ENCODE results near the gene TMEM255B. TPM values are rescaled to one million over a fixed set of nuclear protein-coding genes. Genes with fewer than 3 reads are reported as not detected.

The TMEM255B gene
- total RNA-seq, 1 experiment from 2014 or later = 4.7 TPM

GRCh38 chr13:113808058-113808834 is 49.2 kb downstream of the TMEM255B start (continued):
- TF ChIP-seq, protein P1, sequence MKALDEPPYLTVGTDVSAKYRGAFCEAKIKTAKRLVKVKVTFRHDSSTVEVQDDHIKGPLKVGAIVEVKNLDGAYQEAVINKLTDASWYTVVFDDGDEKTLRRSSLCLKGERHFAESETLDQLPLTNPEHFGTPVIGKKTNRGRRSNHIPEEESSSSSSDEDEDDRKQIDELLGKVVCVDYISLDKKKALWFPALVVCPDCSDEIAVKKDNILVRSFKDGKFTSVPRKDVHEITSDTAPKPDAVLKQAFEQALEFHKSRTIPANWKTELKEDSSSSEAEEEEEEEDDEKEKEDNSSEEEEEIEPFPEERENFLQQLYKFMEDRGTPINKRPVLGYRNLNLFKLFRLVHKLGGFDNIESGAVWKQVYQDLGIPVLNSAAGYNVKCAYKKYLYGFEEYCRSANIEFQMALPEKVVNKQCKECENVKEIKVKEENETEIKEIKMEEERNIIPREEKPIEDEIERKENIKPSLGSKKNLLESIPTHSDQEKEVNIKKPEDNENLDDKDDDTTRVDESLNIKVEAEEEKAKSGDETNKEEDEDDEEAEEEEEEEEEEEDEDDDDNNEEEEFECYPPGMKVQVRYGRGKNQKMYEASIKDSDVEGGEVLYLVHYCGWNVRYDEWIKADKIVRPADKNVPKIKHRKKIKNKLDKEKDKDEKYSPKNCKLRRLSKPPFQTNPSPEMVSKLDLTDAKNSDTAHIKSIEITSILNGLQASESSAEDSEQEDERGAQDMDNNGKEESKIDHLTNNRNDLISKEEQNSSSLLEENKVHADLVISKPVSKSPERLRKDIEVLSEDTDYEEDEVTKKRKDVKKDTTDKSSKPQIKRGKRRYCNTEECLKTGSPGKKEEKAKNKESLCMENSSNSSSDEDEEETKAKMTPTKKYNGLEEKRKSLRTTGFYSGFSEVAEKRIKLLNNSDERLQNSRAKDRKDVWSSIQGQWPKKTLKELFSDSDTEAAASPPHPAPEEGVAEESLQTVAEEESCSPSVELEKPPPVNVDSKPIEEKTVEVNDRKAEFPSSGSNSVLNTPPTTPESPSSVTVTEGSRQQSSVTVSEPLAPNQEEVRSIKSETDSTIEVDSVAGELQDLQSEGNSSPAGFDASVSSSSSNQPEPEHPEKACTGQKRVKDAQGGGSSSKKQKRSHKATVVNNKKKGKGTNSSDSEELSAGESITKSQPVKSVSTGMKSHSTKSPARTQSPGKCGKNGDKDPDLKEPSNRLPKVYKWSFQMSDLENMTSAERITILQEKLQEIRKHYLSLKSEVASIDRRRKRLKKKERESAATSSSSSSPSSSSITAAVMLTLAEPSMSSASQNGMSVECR (CRISPR knock-in tag; IDR thresholded peaks at IDR 0.05; ENCODE audit: borderline replicate concordance) = no peak
- TF ChIP-seq CBFB (CRISPR knock-in tag; IDR thresholded peaks at IDR 0.05; ENCODE audit: low read depth) (no peak), CREM (CRISPR knock-in tag; IDR thresholded peaks at IDR 0.05) (no peak), NFYB (CRISPR knock-in tag; conservative IDR thresholded peaks at IDR 0.05; ENCODE audit: low read depth) (no peak), ZNF232 (CRISPR knock-in tag; IDR thresholded peaks at IDR 0.05) (no peak)
- TF ChIP-seq, protein P2, sequence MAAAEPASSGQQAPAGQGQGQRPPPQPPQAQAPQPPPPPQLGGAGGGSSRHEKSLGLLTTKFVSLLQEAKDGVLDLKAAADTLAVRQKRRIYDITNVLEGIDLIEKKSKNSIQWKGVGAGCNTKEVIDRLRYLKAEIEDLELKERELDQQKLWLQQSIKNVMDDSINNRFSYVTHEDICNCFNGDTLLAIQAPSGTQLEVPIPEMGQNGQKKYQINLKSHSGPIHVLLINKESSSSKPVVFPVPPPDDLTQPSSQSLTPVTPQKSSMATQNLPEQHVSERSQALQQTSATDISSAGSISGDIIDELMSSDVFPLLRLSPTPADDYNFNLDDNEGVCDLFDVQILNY (CRISPR knock-in tag; IDR thresholded peaks at IDR 0.05) = no peak

DNA sequence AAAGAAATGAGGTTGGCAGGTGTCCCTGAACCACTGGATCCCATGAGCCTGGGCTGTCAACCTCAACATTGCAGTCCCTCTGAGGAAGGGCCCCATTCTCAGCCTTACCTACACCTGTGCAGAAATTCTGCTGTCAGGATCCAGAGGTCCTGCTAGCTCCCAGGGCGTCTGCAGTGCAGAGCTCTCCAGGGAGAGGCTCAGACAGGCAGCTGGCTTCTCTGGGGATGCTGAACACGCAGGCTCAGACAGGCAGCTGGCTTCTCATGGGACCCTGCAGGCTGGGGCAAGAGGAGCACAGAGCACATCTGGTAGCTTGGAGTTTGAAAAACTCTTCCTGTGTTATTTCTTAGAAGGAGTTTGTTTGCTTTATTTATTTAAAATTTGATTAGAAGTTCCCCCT is 50.9 kb downstream of the TMEM255B start:
- Mint-ChIP-seq H3K27ac (no peak overlapping the region), H3K27me3 (ENCODE audit: low read depth) (no peaks in the 10 kb centered on the region; the same call in 1 of the 2 replicates), H3K4me3 (no peak overlapping the region), H3K36me3 (peaks cover 9% of the 10 kb centered on the region), H3K9me3 (peaks cover 15% of the 10 kb centered on the region), H3K4me1 (no peaks in the 10 kb centered on the region)
- ATAC-seq (no peak), DNase-seq (ENCODE audit: low spot score) (no peak)
- ChIA-PET POLR2A (no interaction called here), CTCF (no interaction called here)
- no peak for TF ChIP-seq ZNF281 (CRISPR knock-in tag; IDR thresholded peaks at IDR 0.05)
- TF ChIP-seq CDX4 (CRISPR knock-in tag; IDR thresholded peaks at IDR 0.05; ENCODE audit: borderline replicate concordance) = no peak
- TF ChIP-seq NFATC4 (CRISPR knock-in tag; IDR thresholded peaks at IDR 0.05) = no peak
- TF ChIP-seq, protein P3, sequence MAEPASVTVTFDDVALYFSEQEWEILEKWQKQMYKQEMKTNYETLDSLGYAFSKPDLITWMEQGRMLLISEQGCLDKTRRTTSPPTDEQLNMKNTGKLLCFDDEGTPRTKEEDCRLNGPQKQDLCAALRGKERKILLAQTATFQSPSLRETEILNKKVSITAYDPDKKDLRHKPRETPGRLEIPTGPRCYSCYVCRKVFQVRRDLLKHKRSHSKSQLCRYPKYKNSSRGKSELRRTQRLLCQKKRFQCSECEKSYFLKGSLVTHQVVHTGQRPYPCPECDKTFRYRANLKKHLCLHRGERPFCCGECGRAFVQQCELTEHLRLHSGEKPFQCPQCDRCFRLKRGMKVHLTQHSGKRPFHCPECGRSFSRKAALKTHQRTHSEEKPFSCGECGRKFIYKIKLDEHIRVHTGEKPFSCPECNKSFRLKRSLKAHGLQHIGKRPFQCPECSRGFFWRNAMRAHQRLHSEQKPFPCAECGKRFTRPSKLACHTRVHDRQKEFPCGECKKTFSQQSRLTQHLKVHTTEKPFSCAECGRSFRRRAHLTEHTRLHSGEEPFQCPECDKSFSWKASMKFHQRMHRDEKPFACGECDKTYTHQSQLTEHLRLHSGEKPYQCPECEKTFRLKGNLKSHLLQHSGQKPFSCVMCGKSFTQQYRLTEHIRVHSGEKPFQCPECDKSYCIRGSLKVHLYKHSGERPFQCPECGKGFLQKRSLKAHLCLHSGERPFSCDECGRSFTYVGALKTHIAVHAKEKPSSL (CRISPR knock-in tag; conservative IDR thresholded peaks at IDR 0.05) = no peak
- TF ChIP-seq NR3C1 (CRISPR knock-in tag; conservative IDR thresholded peaks at IDR 0.05; ENCODE audit: low read depth) = no peak
- TF ChIP-seq SOX15 (CRISPR knock-in tag; IDR thresholded peaks at IDR 0.05) = no peak
- no peak for TF ChIP-seq AFF4 (CRISPR knock-in tag; IDR thresholded peaks at IDR 0.05; ENCODE audit: borderline replicate concordance)
- TF ChIP-seq NR1H2 (CRISPR knock-in tag; IDR thresholded peaks at IDR 0.05) = no peak
- no peak for TF ChIP-seq JUN (CRISPR knock-in tag; IDR thresholded peaks at IDR 0.05)
- TF ChIP-seq ZNF232 (CRISPR knock-in tag; IDR thresholded peaks at IDR 0.05) = no peak
- no peak for TF ChIP-seq E2F1 (CRISPR knock-in tag; IDR thresholded peaks at IDR 0.05)
